HEK293 (cell line): Measurements from ENCODE around the gene OVOL1.

Experiments
- GFI1B ChIP-seq: fragments of 450-650 bp; formaldehyde crosslinking; IDR thresholded peaks from 2 replicates; pipeline ENCODE4 v1.5.1; 2016; ENCODE audit warnings: missing biosample characterization, missing genetic modification characterization
- TCF7L2 ChIP-seq: IDR thresholded peaks from 2 replicates; pipeline ENCODE4 v1.6.1; 2011; ENCODE audit warnings: low read depth, mild to moderate bottlenecking, inconsistent platforms, low read length, moderate library complexity, borderline replicate concordance
- ZBTB21 ChIP-seq: fragments of 450-650 bp; formaldehyde crosslinking; IDR thresholded peaks from 2 replicates; pipeline ENCODE4 v1.5.1; 2017; ENCODE audit warnings: missing biosample characterization, missing genetic modification characterization
- ZNF16 ChIP-seq: fragments of 450-650 bp; formaldehyde crosslinking; IDR thresholded peaks from 2 replicates; pipeline ENCODE4 v1.5.1; 2016; ENCODE audit warnings: low read depth, missing biosample characterization, missing genetic modification characterization
- ZNF175 ChIP-seq: fragments of 450-650 bp; formaldehyde crosslinking; IDR thresholded peaks from 2 replicates; pipeline ENCODE4 v1.5.1; 2016; ENCODE audit warnings: missing biosample characterization, missing genetic modification characterization
- ZNF211 ChIP-seq: fragments of 450-650 bp; formaldehyde crosslinking; IDR thresholded peaks from 2 replicates; pipeline ENCODE4 v1.5.1; 2016; ENCODE audit warnings: low read depth, missing biosample characterization, missing genetic modification characterization
- ZNF223 ChIP-seq: fragments of 450-650 bp; formaldehyde crosslinking; IDR thresholded peaks from 2 replicates; pipeline ENCODE4 v1.5.1; 2016; ENCODE audit warnings: missing biosample characterization, missing genetic modification characterization
- ZNF292 ChIP-seq: fragments of 450-650 bp; formaldehyde crosslinking; IDR thresholded peaks from 2 replicates; pipeline ENCODE4 v1.5.1; 2016; ENCODE audit warnings: low read depth, missing biosample characterization, missing genetic modification characterization, borderline replicate concordance
- ZNF324 ChIP-seq: fragments of 450-650 bp; formaldehyde crosslinking; IDR thresholded peaks from 2 replicates; pipeline ENCODE4 v1.5.1; 2016; ENCODE audit warnings: missing biosample characterization, missing genetic modification characterization
- TF ChIP-seq, protein P1 (sequence below): fragments of 450-650 bp; formaldehyde crosslinking; IDR thresholded peaks from 2 replicates; pipeline ENCODE4 v1.5.1; 2016; ENCODE audit warnings: missing biosample characterization, missing genetic modification characterization, low read depth
- TF ChIP-seq, protein P2 (sequence below): fragments of 450-650 bp; formaldehyde crosslinking; IDR thresholded peaks from 2 replicates; pipeline ENCODE4 v1.5.1; 2016; ENCODE audit warnings: missing biosample characterization, missing genetic modification characterization

DNA sequence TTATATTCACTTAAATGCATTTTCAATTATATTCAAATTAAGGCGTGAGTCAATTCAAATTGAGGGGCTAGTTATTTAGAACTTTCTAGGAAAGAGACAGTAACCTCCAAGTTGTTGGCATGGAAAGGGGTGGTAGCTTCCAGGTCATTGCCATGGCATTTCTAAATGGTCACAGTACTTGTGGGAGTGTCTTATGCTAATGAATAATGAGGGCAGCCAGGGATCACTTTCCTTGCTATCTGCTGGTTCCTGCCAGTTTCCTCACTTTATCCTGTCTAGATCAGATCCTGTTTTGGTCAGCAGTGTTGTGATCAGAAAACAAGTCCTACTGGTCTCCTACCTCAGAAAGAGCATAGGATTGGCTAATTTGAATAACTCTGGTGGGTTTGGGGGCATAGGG is 44.5 kb upstream of the OVOL1 start:
- TF ChIP-seq ZNF175 (no peak), ZBTB21 (no peak), ZNF16 (tag by site-specific recombination) (no peak), GFI1B (tag by site-specific recombination) (no peak), ZNF292 (tag by site-specific recombination) (no peak), ZNF211 (tag by site-specific recombination) (no peak), ZNF223 (tag by site-specific recombination) (no peak), ZNF324 (tag by site-specific recombination) (no peak), TCF7L2 (no peak)
- TF ChIP-seq, protein P1, sequence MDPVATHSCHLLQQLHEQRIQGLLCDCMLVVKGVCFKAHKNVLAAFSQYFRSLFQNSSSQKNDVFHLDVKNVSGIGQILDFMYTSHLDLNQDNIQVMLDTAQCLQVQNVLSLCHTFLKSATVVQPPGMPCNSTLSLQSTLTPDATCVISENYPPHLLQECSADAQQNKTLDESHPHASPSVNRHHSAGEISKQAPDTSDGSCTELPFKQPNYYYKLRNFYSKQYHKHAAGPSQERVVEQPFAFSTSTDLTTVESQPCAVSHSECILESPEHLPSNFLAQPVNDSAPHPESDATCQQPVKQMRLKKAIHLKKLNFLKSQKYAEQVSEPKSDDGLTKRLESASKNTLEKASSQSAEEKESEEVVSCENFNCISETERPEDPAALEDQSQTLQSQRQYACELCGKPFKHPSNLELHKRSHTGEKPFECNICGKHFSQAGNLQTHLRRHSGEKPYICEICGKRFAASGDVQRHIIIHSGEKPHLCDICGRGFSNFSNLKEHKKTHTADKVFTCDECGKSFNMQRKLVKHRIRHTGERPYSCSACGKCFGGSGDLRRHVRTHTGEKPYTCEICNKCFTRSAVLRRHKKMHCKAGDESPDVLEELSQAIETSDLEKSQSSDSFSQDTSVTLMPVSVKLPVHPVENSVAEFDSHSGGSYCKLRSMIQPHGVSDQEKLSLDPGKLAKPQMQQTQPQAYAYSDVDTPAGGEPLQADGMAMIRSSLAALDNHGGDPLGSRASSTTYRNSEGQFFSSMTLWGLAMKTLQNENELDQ (tag by site-specific recombination): no peak
- TF ChIP-seq, protein P2, sequence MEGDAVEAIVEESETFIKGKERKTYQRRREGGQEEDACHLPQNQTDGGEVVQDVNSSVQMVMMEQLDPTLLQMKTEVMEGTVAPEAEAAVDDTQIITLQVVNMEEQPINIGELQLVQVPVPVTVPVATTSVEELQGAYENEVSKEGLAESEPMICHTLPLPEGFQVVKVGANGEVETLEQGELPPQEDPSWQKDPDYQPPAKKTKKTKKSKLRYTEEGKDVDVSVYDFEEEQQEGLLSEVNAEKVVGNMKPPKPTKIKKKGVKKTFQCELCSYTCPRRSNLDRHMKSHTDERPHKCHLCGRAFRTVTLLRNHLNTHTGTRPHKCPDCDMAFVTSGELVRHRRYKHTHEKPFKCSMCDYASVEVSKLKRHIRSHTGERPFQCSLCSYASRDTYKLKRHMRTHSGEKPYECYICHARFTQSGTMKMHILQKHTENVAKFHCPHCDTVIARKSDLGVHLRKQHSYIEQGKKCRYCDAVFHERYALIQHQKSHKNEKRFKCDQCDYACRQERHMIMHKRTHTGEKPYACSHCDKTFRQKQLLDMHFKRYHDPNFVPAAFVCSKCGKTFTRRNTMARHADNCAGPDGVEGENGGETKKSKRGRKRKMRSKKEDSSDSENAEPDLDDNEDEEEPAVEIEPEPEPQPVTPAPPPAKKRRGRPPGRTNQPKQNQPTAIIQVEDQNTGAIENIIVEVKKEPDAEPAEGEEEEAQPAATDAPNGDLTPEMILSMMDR (tag by site-specific recombination): no peak
